AG04449 (cell line): ENCODE measurements around the gene BATF3.
"Not testable (repeated sequence)": the region's sequence is repeated elsewhere in the genome, so short reads cannot be mapped to it uniquely, and the experiment has no call there.

Experiments used
- CTCF ChIA-PET: fragments of 350-600 bp; formaldehyde crosslinking; extraction: SDS; loops from one replicate; lab custom pipeline; 2021; ENCODE audit warnings: antibody characterized with exemption; lab: Yijun Ruan, JAX
- POLR2A ChIA-PET: fragments of 400-600, 350-600 bp; formaldehyde crosslinking; extraction: SDS; loops from one replicate; lab custom pipeline; 2020; ENCODE audit warnings: antibody characterized with exemption, inconsistent platforms; lab: Yijun Ruan, JAX
- DNase-seq: peaks from one replicate; pipeline ENCODE4 v3.0.0-alpha.2; 2010; ENCODE audit warnings: low read depth, low spot score
- H3K4me3 ChIP-seq: 2 replicates; pipeline ENCODE4 v1.5.1; 2011; ENCODE audit warnings: low read depth, mild to moderate bottlenecking, control low read depth, low read length
- TF ChIP-seq, protein P1 (sequence below): IDR thresholded peaks from one replicate; pipeline ENCODE4 v1.5.1; 2011; ENCODE audit warnings: mild to moderate bottlenecking, moderate library complexity, low read length, control low read depth, inconsistent platforms; ENCODE audit not compliant: insufficient read depth; ENCODE audit errors: missing control alignments

BATF3 gene

DNA sequence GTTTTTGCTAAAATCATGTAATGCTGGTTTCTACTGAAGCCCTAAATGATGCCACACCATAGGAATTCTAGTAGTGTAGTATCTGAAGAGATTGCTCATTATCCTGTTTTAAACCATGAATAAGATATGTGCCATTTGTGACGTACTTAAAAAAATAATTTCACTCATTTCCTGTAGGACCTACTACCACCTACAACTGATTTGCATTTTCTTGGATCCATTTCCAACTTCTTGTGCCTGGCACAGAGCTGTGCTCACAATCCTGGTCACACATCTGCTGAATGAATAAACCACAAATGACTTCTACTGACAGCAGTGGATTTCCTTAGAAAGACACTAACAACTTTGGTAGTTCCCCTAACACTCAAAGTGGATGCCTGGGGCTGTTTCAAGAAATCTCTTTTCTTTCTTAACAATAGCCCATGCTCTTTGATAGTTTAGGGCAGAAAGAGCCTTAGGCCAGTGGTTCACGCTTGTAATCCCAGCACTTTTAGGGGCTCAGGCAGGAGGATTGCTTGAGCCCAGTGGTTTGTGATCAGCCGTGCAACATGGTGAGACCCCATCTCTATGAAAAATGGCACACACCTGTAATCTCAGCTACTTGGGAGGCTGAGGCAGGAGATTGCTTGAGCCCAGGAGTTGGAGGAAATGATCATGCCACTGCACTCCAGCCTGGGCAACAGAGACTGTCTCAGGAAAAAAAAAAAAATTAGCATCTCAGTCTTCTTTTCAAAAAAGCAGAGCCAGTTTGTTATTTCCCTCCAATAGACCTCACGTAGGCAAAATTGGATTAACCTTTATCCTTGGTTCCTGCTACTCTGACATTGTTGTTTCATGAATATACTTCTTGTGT is 13.0 kb upstream of the BATF3 start:
- ChIA-PET CTCF (interaction anchor here (1.2 to 1.9 kb wide), 3 partner anchors 11 to 48 kb away, joined by 4 read pairs; no protein-coding TSS in a partner anchor), POLR2A (interaction anchor here (0.9 kb wide), 1 partner anchor 41 kb away, joined by 3 read pairs; no protein-coding TSS in a partner anchor)
- H3K4me3 ChIP-seq, result no peak overlapping the region
- TF ChIP-seq, protein P1, sequence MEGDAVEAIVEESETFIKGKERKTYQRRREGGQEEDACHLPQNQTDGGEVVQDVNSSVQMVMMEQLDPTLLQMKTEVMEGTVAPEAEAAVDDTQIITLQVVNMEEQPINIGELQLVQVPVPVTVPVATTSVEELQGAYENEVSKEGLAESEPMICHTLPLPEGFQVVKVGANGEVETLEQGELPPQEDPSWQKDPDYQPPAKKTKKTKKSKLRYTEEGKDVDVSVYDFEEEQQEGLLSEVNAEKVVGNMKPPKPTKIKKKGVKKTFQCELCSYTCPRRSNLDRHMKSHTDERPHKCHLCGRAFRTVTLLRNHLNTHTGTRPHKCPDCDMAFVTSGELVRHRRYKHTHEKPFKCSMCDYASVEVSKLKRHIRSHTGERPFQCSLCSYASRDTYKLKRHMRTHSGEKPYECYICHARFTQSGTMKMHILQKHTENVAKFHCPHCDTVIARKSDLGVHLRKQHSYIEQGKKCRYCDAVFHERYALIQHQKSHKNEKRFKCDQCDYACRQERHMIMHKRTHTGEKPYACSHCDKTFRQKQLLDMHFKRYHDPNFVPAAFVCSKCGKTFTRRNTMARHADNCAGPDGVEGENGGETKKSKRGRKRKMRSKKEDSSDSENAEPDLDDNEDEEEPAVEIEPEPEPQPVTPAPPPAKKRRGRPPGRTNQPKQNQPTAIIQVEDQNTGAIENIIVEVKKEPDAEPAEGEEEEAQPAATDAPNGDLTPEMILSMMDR, result no peak
- peak; percentile 56 for DNase-seq

DNA sequence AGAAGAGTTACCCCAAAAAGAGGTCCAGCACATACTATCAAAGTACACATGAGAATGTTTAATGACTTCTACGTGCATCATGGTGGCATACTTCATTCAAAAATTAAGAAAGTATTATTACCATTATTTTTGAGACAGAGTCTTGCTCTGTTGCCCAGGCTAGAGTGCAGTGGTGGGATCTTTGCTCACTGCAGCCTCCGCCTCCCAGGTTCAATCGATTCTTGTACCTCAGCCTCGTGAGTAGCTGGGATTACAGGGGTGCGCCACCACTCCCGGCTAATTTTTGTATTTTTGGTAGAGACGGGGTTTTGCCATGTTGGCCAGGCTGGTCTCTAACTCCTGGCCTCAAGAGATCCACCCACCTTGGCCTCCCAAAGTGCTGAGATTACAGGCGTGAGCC is 12.3 kb upstream of the BATF3 start:
- ChIA-PET POLR2A (interaction anchor here (0.9 kb wide), 1 partner anchor 40 kb away, joined by 3 read pairs; no protein-coding TSS in a partner anchor), CTCF (interaction anchor here (1.2 to 1.9 kb wide), 3 partner anchors 10 to 47 kb away, joined by 4 read pairs; no protein-coding TSS in a partner anchor)
- not testable (repeated sequence) for DNase-seq, H3K4me3 ChIP-seq

DNA sequence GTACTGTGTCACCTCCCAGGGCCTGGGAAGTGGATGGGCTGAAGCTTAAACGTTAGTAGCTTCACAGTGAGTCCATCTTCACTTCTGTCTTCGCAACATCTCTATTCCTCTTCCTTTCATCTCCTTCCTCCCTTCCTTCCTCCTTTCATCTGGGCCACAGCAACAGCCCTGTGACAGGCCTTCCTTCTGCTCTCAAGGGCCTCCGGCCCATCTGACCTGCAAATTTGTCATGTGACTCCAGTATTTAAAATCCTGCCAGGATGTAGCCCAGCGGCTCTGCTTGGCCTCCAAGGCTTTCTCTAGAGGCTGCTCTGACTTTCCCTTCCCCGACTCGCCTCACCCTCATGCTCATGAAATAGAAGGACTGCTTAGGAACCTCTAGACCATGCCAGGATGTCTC is 10.9 kb upstream of the BATF3 start:
- CTCF ChIA-PET, result interaction anchor here (1.2 to 1.8 kb wide), 2 partner anchors 9 to 234 kb away, joined by 4 to 6 read pairs; no protein-coding TSS in a partner anchor
- H3K4me3 ChIP-seq, result no peak overlapping the region
- POLR2A ChIA-PET, result no interaction called here
- TF ChIP-seq, protein P1, result no peak
- no peak for DNase-seq

DNA sequence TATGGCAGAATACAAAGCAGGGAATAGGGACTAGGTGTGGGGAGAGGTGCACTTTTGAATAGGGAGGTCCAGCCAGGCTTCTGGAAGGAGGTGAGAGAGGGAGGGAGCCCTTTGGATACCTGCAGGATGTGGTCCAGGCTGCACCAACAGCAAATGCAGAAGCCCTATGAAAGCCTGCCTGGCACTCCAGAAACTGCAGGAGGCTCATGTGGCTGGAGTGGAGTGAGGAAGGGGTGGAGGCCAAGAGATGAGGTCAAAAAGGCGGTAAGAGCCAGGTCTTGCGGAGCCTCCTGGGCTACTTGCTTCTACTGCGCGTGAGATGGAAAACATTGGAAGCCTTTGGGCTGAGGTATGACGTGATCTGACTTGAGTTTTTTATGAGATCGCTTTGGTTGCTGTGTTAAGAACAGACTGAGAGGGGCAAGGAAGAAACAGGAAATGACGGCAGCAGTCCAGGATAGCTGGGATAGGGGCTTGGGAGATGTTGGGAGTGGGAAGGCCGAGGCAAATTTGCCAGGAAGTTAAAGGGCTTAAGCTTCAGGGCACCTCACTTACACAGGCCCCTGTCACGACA is 4.4 kb upstream of the BATF3 start:
- H3K4me3 ChIP-seq, result no peak overlapping the region
- TF ChIP-seq, protein P1, result no peak
- ChIA-PET CTCF (interaction anchor here (1.4 to 1.5 kb wide), 2 partner anchors 39 to 248 kb away, joined by 4 to 7 read pairs; no protein-coding TSS in a partner anchor), POLR2A (no interaction called here)
- no peak for DNase-seq

DNA sequence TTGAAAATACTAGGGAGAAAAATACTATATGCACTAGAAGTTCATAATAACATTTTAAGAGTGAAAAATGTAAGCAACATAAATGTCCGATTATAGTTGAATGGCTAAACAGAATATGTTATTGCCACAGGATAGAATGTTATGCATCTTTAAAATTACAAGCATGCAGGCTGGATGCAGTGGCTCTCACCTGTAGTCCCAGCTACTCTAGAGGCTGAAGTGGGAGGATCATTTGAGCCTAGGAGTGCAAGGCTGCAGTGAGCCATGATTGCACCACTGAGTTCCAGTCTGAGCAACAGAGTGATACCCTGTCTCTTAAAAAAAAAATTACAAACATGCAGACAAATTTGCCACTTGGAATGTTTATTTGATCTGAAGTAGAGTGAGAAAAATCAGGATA is 3.0 kb upstream of the BATF3 start:
- TF ChIP-seq, protein P1, result no peak
- CTCF ChIA-PET, result no interaction called here

DNA sequence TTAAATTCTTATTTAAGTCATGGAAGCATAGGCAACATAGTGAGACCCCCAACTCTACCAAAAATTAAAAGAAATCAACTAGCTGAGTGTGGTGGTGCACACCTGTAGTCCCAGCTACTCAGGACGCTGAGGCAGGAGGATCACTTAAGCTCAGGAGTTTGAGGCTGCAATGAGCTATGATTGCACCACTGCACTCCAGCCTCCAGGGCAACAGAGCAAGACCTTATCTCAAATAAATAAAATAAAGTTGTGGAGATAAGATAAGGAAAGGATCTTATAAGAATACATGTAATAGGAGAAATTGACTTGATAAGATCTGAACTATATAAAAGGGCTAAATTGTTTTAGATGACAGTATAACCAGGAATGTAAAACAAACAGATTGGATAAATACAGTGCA is 2.3 kb upstream of the BATF3 start:
- ChIA-PET POLR2A (no interaction called here), CTCF (interaction anchor here (0.9 to 1.8 kb wide), 12 partner anchors 9 to 293 kb away, joined by 3 to 11 read pairs (median 4); no protein-coding TSS in a partner anchor)
- no peak for DNase-seq
- no peak overlapping the region for H3K4me3 ChIP-seq
- TF ChIP-seq, protein P1, result no peak

More for the DNA sequence above, 3.0 kb upstream of the BATF3 start:
- no peak for DNase-seq
- H3K4me3 ChIP-seq, result no peak overlapping the region
- POLR2A ChIA-PET, result no interaction called here
